MV-4-11 (cell line): ENCODE results near the gene MAPK8IP3.

Experiments
- DNase-seq: peaks from one replicate; lab custom pipeline; 2025; lab: John Stamatoyannopoulos, UW

MAPK8IP3 gene

DNA sequence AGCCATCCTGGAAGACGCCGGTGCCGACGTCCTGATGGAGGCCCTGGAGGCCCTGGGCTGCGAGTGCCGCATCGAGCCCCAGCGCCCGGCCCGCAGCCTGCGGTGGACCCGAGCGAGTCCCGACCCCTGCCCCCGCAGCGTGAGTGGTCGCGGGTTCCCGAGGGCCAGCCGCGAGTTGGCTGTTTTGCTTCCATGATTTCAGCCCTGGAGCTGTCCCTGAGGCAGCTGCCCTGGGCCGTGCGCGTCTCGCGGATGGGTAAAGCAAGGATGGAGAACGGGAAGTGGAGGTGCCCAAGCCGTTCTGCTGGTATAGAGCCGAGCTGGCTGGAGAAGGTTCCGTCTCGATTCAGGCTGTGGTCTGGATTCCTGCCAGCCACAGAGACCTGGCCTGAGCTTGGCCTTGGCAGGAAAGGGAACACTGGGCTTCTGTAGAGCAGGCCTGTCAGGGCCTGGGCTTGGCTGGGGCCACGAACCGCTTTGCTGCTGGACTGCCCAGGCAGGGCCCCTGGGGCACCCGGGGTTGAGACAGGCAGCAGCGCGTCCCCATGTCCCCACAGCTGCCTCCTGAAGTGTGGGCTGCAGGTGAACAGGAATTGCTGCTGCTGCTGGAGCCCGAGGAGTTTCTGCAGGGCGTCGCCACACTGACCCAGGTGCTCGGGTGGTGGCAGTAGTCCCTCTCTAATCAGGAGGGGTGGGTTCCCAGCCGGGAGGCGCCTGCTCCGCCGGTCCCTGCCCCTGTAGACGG is 67.9 kb downstream of the MAPK8IP3 start:
- DNase-seq: peak; percentile 27

GRCh38 chr16:1774448-1774780 is 68.4 kb downstream of the MAPK8IP3 start:
- no peak for DNase-seq

DNA sequence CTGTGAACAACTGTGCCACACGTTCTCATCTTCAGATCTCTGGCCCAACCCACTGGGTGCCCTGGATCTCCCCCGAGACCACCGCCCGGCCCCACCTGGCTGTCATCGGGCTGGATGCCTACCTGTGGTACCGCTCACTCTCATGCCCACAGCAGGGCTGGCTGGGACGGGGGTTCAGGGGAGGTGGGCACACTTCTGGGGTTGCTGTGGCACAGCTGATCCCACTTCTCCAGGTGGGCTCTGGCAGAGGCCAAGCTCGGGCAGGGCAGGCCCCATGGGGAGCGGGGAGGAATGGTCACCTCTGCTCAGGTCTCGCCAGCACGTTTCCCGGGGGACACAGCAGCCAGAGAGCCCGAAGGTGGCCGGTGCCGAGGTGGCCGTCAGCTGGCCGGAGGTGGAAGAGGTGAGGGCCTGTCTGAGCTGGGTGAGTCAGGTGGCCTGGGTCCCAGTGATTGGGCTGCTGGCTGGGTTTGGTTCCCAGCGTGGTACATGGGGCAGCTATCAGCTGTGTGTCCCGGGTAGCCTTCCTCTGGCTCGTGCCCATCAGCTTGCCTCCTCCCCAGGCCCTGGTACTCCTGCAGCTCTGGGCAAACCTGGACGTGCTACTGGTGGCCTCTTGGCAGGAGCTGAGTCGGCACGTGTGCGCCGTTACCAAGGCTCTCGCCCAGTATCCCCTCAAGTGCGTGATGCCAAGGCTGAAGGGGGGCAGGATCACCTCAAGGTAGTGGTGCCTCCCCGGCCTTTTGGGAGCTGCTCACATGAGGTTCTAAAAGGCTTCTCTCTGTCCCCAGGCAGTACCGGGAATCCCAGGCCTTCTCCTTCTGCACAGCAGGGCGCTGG is 69.2 kb downstream of the MAPK8IP3 start:
- DNase-seq: no peak

- no peak for DNase-seq
Observed at GRCh38 chr16:1775846-1776671, 70.1 kb downstream of the MAPK8IP3 start.

DNA sequence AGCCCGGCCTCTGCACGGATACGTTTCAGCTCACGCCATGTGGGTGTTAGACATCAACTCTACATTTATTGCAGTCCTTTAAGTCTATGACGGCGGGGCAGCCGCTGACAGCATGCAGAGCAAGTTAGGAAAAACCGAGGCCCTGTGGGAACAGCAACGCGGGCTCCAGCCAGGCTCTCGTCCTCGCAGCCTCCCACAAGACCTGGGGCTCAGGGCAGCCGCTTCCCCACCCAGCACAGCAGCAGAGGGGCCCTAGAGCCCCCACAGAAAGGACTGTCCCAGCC is 70.6 kb downstream of the MAPK8IP3 start:
- no peak for DNase-seq

- no peak for DNase-seq
Observed at GRCh38 chr16:1776991-1777374, 71.0 kb downstream of the MAPK8IP3 start.

- DNase-seq: no peak
Observed at GRCh38 chr16:1777375-1778199, 71.6 kb downstream of the MAPK8IP3 start.

DNA sequence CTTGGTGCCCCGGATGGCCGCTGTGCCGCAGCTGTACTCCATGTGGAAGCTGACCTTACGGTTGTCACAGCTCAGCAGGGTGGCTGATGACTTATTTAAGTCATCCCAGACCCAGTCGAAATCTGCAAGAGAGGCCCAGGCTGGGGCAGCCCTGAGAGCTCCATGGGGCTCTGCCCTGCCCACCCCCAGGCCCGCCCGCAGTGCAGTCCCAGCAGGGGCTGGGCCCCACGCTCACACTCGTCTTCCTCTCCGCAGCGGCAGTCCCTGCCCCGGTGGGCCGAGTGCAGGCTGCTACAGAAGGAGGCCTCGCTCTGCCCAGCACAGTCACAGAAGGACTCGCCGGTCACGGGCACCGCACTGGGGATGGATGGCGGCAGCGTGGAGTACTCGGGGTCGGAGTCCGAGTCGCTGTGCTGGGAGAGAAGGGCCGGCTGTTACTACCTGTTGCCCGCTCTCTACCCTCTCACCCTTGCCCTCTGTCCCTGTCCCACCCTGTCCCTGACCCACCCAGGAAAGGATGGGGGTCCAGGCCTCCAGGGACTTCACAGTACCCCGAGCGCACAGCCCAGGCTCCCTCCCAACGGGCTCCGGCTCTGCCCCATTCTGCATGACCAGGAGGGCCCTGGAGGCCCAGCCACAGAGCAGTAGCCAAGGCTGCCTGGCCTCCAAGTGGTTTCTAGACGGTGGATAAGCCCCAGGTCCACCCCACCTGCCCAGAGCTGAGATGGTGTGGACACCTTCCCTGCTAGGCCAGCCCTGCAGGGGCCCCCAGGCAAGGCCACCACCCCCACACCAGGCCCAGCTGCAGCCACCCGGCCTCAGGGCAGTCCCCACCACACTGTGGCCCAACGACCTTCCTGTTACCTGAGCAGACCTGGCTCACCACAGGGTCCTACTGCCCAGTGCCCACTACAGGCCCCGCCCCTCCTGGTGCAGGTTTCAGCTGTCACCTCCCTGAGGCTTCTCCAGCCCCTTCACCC is 72.5 kb downstream of the MAPK8IP3 start:
- DNase-seq: no peak

DNA sequence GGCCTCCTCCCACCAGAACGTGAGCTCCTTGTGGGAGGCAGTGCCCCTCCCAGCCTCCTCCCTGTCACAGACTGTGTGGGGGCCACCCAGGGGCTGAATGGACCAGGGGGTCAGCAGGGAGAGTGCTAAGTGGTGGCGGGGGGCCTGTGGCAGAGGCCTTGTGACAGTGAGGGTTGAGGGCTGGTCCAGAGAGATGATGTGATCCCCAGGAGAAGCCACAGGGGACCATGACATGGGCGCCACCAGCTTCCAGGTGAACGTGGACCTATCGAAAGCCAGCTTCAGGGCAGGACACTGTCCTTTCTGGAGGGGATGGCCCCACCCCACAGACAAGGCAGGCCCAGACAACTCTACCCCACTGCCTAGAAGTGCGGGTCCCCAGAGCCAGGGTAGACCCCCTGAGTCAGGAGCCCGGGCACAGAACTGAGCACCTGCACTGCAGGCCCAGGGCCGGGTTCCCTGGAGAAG is 73.3 kb downstream of the MAPK8IP3 start:
- no peak for DNase-seq

- DNase-seq: no peak
Observed at GRCh38 chr16:1779741-1780676, 74.0 kb downstream of the MAPK8IP3 start.

- DNase-seq: no peak
Observed at GRCh38 chr16:1780677-1781072, 74.7 kb downstream of the MAPK8IP3 start.

- no peak for DNase-seq
Observed at GRCh38 chr16:1781254-1781653, 75.3 kb downstream of the MAPK8IP3 start.

DNA sequence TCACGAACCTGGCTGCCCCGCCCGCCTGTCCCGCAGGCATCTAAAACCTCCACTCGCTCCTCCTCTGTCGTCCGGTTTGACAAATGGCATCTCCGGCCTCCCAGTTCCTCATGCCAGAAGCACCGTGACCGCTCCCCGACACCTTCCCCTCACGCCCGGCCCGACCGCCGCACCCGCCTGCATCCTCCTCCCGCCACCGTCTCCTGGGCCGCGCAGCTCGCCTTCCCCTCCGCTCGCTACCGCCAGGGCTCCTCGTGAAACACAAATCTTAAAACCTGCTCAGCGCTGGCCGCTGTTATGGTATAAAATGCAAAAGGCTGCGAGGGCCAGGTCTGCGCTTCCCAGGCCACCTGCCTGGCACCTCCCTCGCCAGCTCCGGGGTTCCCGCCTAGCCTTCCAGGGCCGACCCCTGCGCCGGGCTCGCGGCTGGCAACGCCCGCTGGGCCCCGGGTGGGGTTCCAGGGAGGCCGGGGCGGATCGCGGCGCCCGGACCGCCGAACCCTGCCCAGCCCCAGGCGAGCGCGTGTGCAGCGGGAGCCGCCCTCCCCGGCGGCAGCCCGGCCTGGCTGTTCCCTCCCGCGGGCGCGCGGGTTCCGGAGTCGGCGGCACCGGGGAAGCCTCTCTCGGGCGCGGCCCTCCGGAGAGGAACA is 75.9 kb downstream of the MAPK8IP3 start:
- peak; percentile 26 for DNase-seq

- DNase-seq: peak; percentile 100
Observed at GRCh38 chr16:1782408-1783264, 76.6 kb downstream of the MAPK8IP3 start, which contains the start of the genes NUBP2 and SPSB3. TSS of gene NUBP2 (plus strand) at chr16:1782960. CDS start at chr16:1783021, 61 bp downstream. TSS of gene SPSB3 (minus strand) at chr16:1782571. CDS start at chr16:1781483, 1,088 bp downstream.

- no peak for DNase-seq
Observed at GRCh38 chr16:1784977-1785845, 79.2 kb downstream of the MAPK8IP3 start.

DNA sequence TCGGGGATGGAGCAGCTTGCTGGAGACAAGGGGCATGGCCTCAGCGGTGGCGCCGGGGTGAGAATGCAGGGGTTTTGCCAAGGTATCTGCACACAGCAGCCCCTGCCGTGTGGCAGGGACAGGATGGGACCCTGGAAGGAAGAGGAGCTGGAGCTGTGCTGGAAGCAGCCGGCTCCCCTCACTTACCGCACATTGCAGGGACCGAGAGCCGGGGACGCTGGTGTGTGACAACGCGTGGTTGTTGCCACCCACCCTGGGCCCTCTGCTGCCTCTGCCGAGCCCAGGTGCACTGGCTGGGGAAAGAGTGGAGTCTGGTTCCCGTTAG is 79.8 kb downstream of the MAPK8IP3 start:
- DNase-seq: no peak
